Astrocyte of the cerebellum (primary cell): ENCODE data around the gene PHF21B.

ENCODE experiments used
- DNase-seq: peaks from one replicate; pipeline ENCODE4 v3.0.0-alpha.2; 2011; ENCODE audit warnings: low read depth
- H3K4me3 ChIP-seq: 2 replicates; pipeline ENCODE4 v1.5.1; 2011; ENCODE audit warnings: mild to moderate bottlenecking, low read depth, low read length, moderate library complexity
- in situ Hi-C: cut with HindIII; loops from 2 replicates; pipeline ENCODE4 v1.10.0; 2017; ENCODE audit warnings: low sequenced_read_pairs
- TF ChIP-seq, protein P1 (sequence below): IDR thresholded peaks from 2 replicates; pipeline ENCODE4 v1.5.1; 2012; ENCODE audit warnings: low read length, low read depth, moderate library complexity, mild to moderate bottlenecking; ENCODE audit errors: missing control alignments

The PHF21B gene

GRCh38 chr22:44975427-44976262 is 34.2 kb downstream of the PHF21B start:
- in situ Hi-C loops: no loop called here
- DNase-seq: peak; percentile 69
- H3K4me3 ChIP-seq: no peak overlapping the region
- TF ChIP-seq, protein P1, sequence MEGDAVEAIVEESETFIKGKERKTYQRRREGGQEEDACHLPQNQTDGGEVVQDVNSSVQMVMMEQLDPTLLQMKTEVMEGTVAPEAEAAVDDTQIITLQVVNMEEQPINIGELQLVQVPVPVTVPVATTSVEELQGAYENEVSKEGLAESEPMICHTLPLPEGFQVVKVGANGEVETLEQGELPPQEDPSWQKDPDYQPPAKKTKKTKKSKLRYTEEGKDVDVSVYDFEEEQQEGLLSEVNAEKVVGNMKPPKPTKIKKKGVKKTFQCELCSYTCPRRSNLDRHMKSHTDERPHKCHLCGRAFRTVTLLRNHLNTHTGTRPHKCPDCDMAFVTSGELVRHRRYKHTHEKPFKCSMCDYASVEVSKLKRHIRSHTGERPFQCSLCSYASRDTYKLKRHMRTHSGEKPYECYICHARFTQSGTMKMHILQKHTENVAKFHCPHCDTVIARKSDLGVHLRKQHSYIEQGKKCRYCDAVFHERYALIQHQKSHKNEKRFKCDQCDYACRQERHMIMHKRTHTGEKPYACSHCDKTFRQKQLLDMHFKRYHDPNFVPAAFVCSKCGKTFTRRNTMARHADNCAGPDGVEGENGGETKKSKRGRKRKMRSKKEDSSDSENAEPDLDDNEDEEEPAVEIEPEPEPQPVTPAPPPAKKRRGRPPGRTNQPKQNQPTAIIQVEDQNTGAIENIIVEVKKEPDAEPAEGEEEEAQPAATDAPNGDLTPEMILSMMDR: peak; percentile 92

DNA sequence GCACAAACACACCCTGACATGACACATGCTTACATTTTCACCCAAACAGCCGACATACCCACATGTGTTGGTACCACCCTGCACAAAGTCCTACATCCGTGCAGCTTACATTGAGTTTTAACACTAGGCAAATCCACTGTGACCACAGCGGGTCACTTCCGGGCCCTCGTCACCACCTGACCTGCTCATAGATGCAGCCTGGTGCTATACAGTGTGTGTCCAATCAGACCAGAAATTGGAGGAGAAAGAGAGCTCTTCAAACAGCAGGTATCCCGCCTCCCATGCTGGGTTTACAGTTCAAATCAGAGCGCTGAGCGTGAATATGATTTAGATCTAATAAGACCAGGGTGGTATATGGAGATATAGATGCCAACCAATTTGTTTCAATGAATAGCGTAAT is 35.4 kb downstream of the PHF21B start:
- TF ChIP-seq, protein P1: no peak
- in situ Hi-C loops: loop anchor here (5.0 kb wide), 1 partner anchor 118 kb away; no protein-coding TSS in a partner anchor
- DNase-seq: no peak
- H3K4me3 ChIP-seq: no peak overlapping the region

DNA sequence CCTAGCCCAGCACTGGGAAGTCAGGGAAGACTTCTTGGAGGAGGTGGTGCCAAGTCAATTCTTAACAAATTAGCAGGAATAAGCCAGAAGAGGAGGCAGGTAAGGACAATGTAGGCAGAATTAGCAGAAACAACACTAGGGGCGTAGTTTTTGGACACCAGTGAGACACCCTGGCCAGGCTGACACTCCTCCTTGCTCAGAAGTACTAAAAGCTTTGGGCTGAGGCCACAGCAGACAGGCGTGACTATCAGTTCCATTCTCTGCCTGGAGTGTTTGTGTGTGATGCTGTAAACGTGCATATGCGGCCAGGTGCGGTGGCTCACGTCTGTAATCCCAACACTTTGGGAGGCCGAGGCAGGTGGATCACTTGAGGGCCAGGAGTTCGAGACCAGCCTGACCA is 36.0 kb downstream of the PHF21B start:
- in situ Hi-C loops: loop anchor here (5.0 kb wide), 1 partner anchor 118 kb away; no protein-coding TSS in a partner anchor
- no peak overlapping the region for H3K4me3 ChIP-seq
- TF ChIP-seq, protein P1: no peak
- no peak for DNase-seq

DNA sequence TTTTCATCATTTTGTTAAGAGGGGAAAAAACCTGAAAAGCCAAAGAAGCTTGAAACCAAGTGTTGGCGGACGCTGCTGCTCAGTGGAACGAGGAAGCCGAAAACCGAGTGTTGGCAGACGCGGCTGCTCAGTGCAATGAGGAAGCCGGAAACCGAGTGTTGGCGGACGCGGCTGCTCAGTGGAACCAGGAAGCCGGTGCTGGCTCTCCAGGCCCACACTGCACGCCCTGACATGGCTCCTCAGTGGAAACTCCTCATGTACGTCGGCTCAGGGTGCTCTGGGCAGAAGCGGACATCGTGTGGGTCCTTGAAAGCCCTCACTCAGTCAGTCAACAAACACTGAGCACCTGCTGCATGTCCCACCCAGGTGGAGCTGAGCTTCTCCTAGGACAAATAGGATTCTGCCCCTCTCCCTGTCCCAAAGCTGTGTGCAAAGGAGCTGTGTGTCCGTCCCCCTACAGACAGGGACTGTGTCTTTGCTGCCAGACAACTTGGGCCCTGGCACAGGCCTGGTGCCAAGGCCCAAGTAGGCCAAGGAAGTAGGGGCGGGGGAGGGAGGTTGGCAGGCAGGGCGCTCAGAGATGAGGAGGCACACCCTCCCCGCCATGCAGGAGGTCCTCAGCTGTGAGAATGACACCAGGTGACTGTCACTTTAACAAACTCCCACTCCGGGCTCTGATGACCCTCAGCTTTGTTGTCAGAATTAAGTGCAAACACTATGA is 37.3 kb downstream of the PHF21B start:
- H3K4me3 ChIP-seq: no peak overlapping the region
- TF ChIP-seq, protein P1: no peak
- DNase-seq: no peak
- in situ Hi-C loops: loop anchor here (5.0 kb wide), 1 partner anchor 120 kb away; no protein-coding TSS in a partner anchor

- in situ Hi-C loops: loop anchor here (5.0 kb wide), 1 partner anchor 120 kb away; no protein-coding TSS in a partner anchor
- H3K4me3 ChIP-seq: no peak overlapping the region
- no peak for DNase-seq
- TF ChIP-seq, protein P1: no peak
Observed at GRCh38 chr22:44971651-44972362, 38.0 kb downstream of the PHF21B start.

- TF ChIP-seq, protein P1: no peak
- in situ Hi-C loops: loop anchor here (5.0 kb wide), 1 partner anchor 122 kb away; no protein-coding TSS in a partner anchor
- no peak for DNase-seq
- no peak overlapping the region for H3K4me3 ChIP-seq
Observed at GRCh38 chr22:44970291-44970690, 39.5 kb downstream of the PHF21B start.
